SK-N-SH (cell line): Measurements from ENCODE around the gene AHDC1. TPM values are rescaled to one million over a fixed set of nuclear protein-coding genes. Genes with fewer than 3 reads are reported as not detected.

ENCODE experiments used
- CTCF ChIA-PET: fragments of 300-600, 350-600 bp; formaldehyde crosslinking; extraction: SDS; loops from one replicate; lab custom pipeline; 2021; lab: Yijun Ruan, JAX
- POLR2A ChIA-PET: fragments of 350-600 bp; sonication (Branson Sonifier 250); formaldehyde crosslinking; extraction: SDS; loops from one replicate; lab custom pipeline; 2020; ENCODE audit warnings: antibody characterized with exemption, inconsistent platforms; lab: Yijun Ruan, JAX
- DNase-seq: peaks from one replicate; pipeline ENCODE4 v3.0.0; 2012
- H2AFZ ChIP-seq: fragments of 200-600 bp; sonication (generic); 2 replicates; pipeline ENCODE4 v1.8.1; 2016; ENCODE audit warnings: antibody characterized with exemption, mild to moderate bottlenecking, low read depth
- H3F3A ChIP-seq: fragments of 200-600 bp; sonication (generic); replicated peaks from 2 replicates; pipeline ENCODE3; 2016; ENCODE audit warnings: antibody characterized with exemption, mild to moderate bottlenecking; ENCODE audit not compliant: insufficient read depth
- H3K27ac ChIP-seq, 2 experiments: fragments of 200-500 bp in 1 of 2; fragments of 200-600 bp in 1 of 2; sonication (Bioruptor generic) in 1 of 2; sonication (generic), shearing (Covaris generic) in 1 of 2; 2 replicates each; pipeline versions ENCODE4 v1.5.1 to v1.6.1; 2014 to 2016; ENCODE audit warnings: low read depth in 2 of 2, inconsistent platforms in 1 of 2, low read length in 1 of 2, mild to moderate bottlenecking in 1 of 2, mixed read lengths in 1 of 2
- H3K27me3 ChIP-seq: fragments of 200-600 bp; sonication (generic), shearing (Covaris generic); 2 replicates; pipeline ENCODE4 v1.6.1; 2016; ENCODE audit warnings: mixed run types; ENCODE audit not compliant: insufficient read depth
- H3K36me3 ChIP-seq, 2 experiments: fragments of 200-500 bp in 1 of 2; fragments of 200-600 bp in 1 of 2; sonication (Bioruptor generic) in 1 of 2; sonication (generic) in 1 of 2; replicated peaks in 1 of 2; 2 replicates each; pipeline versions ENCODE3 to v1.5.1; 2014 to 2016; ENCODE audit warnings: low read length in 1 of 2, mild to moderate bottlenecking in 1 of 2; ENCODE audit not compliant: insufficient read depth in 2 of 2, control insufficient read depth in 1 of 2
- H3K4me1 ChIP-seq, 2 experiments: fragments of 200-500 bp in 1 of 2; fragments of 200-600 bp in 1 of 2; sonication (Bioruptor generic) in 1 of 2; sonication (generic), shearing (Covaris generic) in 1 of 2; 2 replicates each; pipeline versions ENCODE4 v1.5.1 to v1.6.1; 2014 to 2016; ENCODE audit warnings: low read depth in 1 of 2, low read length in 1 of 2, mixed run types in 1 of 2; ENCODE audit not compliant: insufficient read depth in 2 of 2, control insufficient read depth in 1 of 2
- H3K4me2 ChIP-seq: fragments of 200-600 bp; sonication (generic), shearing (Covaris generic); 2 replicates; pipeline ENCODE4 v1.6.1; 2017; ENCODE audit warnings: mixed run types
- H3K4me3 ChIP-seq, 2 experiments: fragments of 200-500 bp in 1 of 2; fragments of 200-600 bp in 1 of 2; sonication (Bioruptor generic) in 1 of 2; sonication (generic), shearing (Covaris generic) in 1 of 2; 2 replicates each; pipeline versions ENCODE4 v1.5.1 to v1.8.1; 2014 to 2016; ENCODE audit warnings: low read depth in 2 of 2, inconsistent platforms in 1 of 2, low read length in 1 of 2, mild to moderate bottlenecking in 1 of 2, mixed read lengths in 1 of 2, moderate library complexity in 1 of 2
- H3K79me2 ChIP-seq: fragments of 200-600 bp; sonication (generic); 2 replicates; pipeline ENCODE4 v1.8.1; 2017; ENCODE audit warnings: mild to moderate bottlenecking; ENCODE audit not compliant: insufficient read depth
- H3K9ac ChIP-seq: fragments of 200-600 bp; sonication (generic); 2 replicates; pipeline ENCODE4 v1.6.1; 2017; ENCODE audit warnings: mixed run types
- H3K9me2 ChIP-seq: fragments of 200-600 bp; sonication (generic); 2 replicates; pipeline ENCODE4 v1.6.1; 2017; ENCODE audit warnings: mixed run types
- H3K9me3 ChIP-seq: fragments of 200-600 bp; sonication (generic); 2 replicates; pipeline ENCODE4 v1.6.1; 2017; ENCODE audit warnings: mixed run types, mild to moderate bottlenecking, moderate library complexity
- H4K20me1 ChIP-seq: fragments of 200-600 bp; sonication (generic); 2 replicates; pipeline ENCODE4 v1.6.1; 2017; ENCODE audit warnings: mild to moderate bottlenecking, mixed run types; ENCODE audit not compliant: insufficient read depth
- CHD2 ChIP-seq: fragments of 150-350 bp; IDR thresholded peaks from 2 replicates; pipeline ENCODE4 v1.6.1; 2018; ENCODE audit warnings: low read length; ENCODE audit not compliant: partially characterized antibody
- EZH2phosphoT487 ChIP-seq: fragments of 200-600 bp; sonication (generic); IDR thresholded peaks from 2 replicates; pipeline ENCODE4 v1.6.1; 2017; ENCODE audit warnings: low read depth, mixed run types, mild to moderate bottlenecking, antibody characterized with exemption, moderate library complexity, borderline replicate concordance
- FOSL2 ChIP-seq: IDR thresholded peaks from 2 replicates; pipeline ENCODE4 v1.4.0; 2012; ENCODE audit warnings: low read depth, mild to moderate bottlenecking, moderate library complexity, borderline replicate concordance
- GABPA ChIP-seq: IDR thresholded peaks from 2 replicates; pipeline ENCODE4 v1.4.0; 2012; ENCODE audit warnings: low read depth, mild to moderate bottlenecking
- JUND ChIP-seq: IDR thresholded peaks from 2 replicates; pipeline ENCODE4 v1.4.0; 2012
- MAX ChIP-seq: IDR thresholded peaks from 2 replicates; pipeline ENCODE4 v1.4.0; 2012; ENCODE audit warnings: low read depth
- MEF2A ChIP-seq: IDR thresholded peaks from 2 replicates; pipeline ENCODE4 v1.4.0; 2012; ENCODE audit warnings: low read depth, borderline replicate concordance
- MXI1 ChIP-seq: IDR thresholded peaks from 2 replicates; pipeline ENCODE4 v1.6.1; 2012; ENCODE audit warnings: mild to moderate bottlenecking, low read depth, low read length, improper control_type of control experiment
- NFIC ChIP-seq: IDR thresholded peaks from 2 replicates; pipeline ENCODE4 v1.4.0; 2012; ENCODE audit warnings: borderline replicate concordance
- NRF1 ChIP-seq: IDR thresholded peaks from 2 replicates; pipeline ENCODE4 v1.6.1; 2012; ENCODE audit warnings: low read depth, mild to moderate bottlenecking, low read length
- POLR2AphosphoS5 ChIP-seq: IDR thresholded peaks from 2 replicates; pipeline ENCODE4 v1.6.1; 2012; ENCODE audit warnings: low read depth, low read length
- RAD21 ChIP-seq: IDR thresholded peaks from 2 replicates; pipeline ENCODE4 v1.6.1; 2012; ENCODE audit warnings: mild to moderate bottlenecking, low read length
- RCOR1 ChIP-seq: fragments of 150-350 bp; IDR thresholded peaks from 2 replicates; pipeline ENCODE4 v1.6.1; 2017; ENCODE audit warnings: antibody characterized with exemption, low read length
- REST ChIP-seq: IDR thresholded peaks from 2 replicates; pipeline ENCODE4 v1.6.1; 2012; ENCODE audit warnings: mild to moderate bottlenecking, low read depth, low read length, moderate library complexity
- RXRA ChIP-seq: IDR thresholded peaks from 2 replicates; pipeline ENCODE4 v1.4.0; 2012; ENCODE audit warnings: low read depth, mild to moderate bottlenecking, borderline replicate concordance
- SIN3A ChIP-seq: IDR thresholded peaks from 2 replicates; pipeline ENCODE4 v1.6.1; 2012; ENCODE audit warnings: low read depth, mild to moderate bottlenecking, low read length, moderate library complexity, borderline replicate concordance
- SMC3 ChIP-seq: IDR thresholded peaks from 2 replicates; pipeline ENCODE4 v1.6.1; 2012; ENCODE audit warnings: low read depth, low read length, improper control_type of control experiment
- TAF1 ChIP-seq: IDR thresholded peaks from 2 replicates; pipeline ENCODE4 v1.6.1; 2012; ENCODE audit warnings: low read depth, mild to moderate bottlenecking, low read length, moderate library complexity, borderline replicate concordance
- USF2 ChIP-seq: fragments of 150-350 bp; IDR thresholded peaks from 2 replicates; pipeline ENCODE4 v1.6.1; 2017; ENCODE audit warnings: antibody characterized with exemption, low read length, low read depth, borderline replicate concordance
- YY1 ChIP-seq: IDR thresholded peaks from 2 replicates; pipeline ENCODE4 v1.4.0; 2012; ENCODE audit warnings: low read depth, mild to moderate bottlenecking
- ZBTB33 ChIP-seq: IDR thresholded peaks from 2 replicates; pipeline ENCODE4 v1.4.0; 2012; ENCODE audit warnings: low read depth, borderline replicate concordance
- WGBS: methylation state at CpG from one replicate; pipeline ENCODE4 v1.1.6; 2017; ENCODE audit warnings: low lambda C conversion rate; 5-methylcytosine and 5-hydroxymethylcytosine counted together
- polyA plus RNA-seq, 3 experiments: library from polyadenylated mRNA; depleted of rRNA; stranded (reverse); fragments of >200 nt; gene quantifications; 2 replicates each; pipeline ENCODE4 v1.2.3, GENCODE V29; 2012

AHDC1 gene
- polyA plus RNA-seq, 1 of the 3 experiments (the other 2 are of a cell fraction), result 8.5 TPM

- TF ChIP-seq MAX (peak; percentile 75), NFIC (peak; percentile 17; the same call in 1 of the 2 replicates), CHD2 (no peak), RXRA (peak; percentile 81; the same call in 1 of the 2 replicates), RCOR1 (no peak), POLR2AphosphoS5 (no peak), MXI1 (no peak), SIN3A (peak; percentile 81; the same call in 1 of the 2 replicates)
These were observed 63.8 kb downstream of the AHDC1 start (continued) for GRCh38 chr1:27539901-27540861.

GRCh38 chr1:27538793-27539192, 65.2 kb downstream of the AHDC1 start:
- H3K27ac ChIP-seq, result peak overlapping the region; percentile 18 to 93; a peak in 3 of 4 replicates
- H3K9me2 ChIP-seq, result no peaks in the 10 kb centered on the region
- H3K79me2 ChIP-seq, result peaks cover 44% of the 10 kb centered on the region
- H3K4me2 ChIP-seq, result peak overlapping the region; percentile 62
- peaks cover 3 to 5% of the 10 kb centered on the region in 2 experiments for H3K36me3 ChIP-seq
- no peaks in the 10 kb centered on the region; the same call in 1 of the 2 replicates for H4K20me1 ChIP-seq
- POLR2A ChIA-PET, result no interaction called here
- CTCF ChIA-PET, result interaction anchor here (1.2 to 14.9 kb wide), 3 partner anchors 14 to 146 kb away, joined by 4 to 176 read pairs (median 4); no protein-coding TSS in a partner anchor
- H3K9ac ChIP-seq, result peak overlapping the region; percentile 21; the same call in 1 of the 2 replicates
- H3K9me3 ChIP-seq, result no peaks in the 10 kb centered on the region
- no peak overlapping the region for H2AFZ ChIP-seq
- H3K4me1 ChIP-seq, result peaks cover 51 to 72% of the 10 kb centered on the region in 2 experiments
- 22% methylated on average over 3 of the region's 3 CpGs for whole genome bisulfite sequencing
- no peaks in the 10 kb centered on the region for H3K27me3 ChIP-seq
- H3K4me3 ChIP-seq, result no peak overlapping the region
- no peak for DNase-seq
- peaks cover 37% of the 10 kb centered on the region for H3F3A ChIP-seq
- no peak for TF ChIP-seq YY1
- TF ChIP-seq SMC3, result no peak; the same call in 1 of the 2 replicates
- TF ChIP-seq MEF2A, result no peak
- TF ChIP-seq JUND, result peak; percentile 90
- TF ChIP-seq NRF1, result no peak
- TF ChIP-seq MAX, result peak; percentile 89
- TF ChIP-seq FOSL2, result peak; percentile 90
- TF ChIP-seq USF2, result no peak
- no peak for TF ChIP-seq RAD21
- TF ChIP-seq NFIC, result peak; percentile 33; the same call in 1 of the 2 replicates
- TF ChIP-seq TAF1, result no peak
- TF ChIP-seq EZH2phosphoT487, result no peak
- TF ChIP-seq ZBTB33, result no peak
- TF ChIP-seq SIN3A, result no peak
- TF ChIP-seq MXI1, result no peak
- 0 out of 2 replicates have a peak, but pooled peaks have one; percentile 28 for TF ChIP-seq REST
- no peak for TF ChIP-seq GABPA
